ENCODE results near the gene KBTBD4. TPM values are rescaled to one million over a fixed set of nuclear protein-coding genes. Genes with fewer than 3 reads are reported as not detected.

KBTBD4 gene
- total RNA-seq (2022; extraction: Qiagen RNA extraction; ENCODE audit: low read depth) = 16.6 to 19.1 TPM (median 18.0 TPM) in 5 replicates

DNA sequence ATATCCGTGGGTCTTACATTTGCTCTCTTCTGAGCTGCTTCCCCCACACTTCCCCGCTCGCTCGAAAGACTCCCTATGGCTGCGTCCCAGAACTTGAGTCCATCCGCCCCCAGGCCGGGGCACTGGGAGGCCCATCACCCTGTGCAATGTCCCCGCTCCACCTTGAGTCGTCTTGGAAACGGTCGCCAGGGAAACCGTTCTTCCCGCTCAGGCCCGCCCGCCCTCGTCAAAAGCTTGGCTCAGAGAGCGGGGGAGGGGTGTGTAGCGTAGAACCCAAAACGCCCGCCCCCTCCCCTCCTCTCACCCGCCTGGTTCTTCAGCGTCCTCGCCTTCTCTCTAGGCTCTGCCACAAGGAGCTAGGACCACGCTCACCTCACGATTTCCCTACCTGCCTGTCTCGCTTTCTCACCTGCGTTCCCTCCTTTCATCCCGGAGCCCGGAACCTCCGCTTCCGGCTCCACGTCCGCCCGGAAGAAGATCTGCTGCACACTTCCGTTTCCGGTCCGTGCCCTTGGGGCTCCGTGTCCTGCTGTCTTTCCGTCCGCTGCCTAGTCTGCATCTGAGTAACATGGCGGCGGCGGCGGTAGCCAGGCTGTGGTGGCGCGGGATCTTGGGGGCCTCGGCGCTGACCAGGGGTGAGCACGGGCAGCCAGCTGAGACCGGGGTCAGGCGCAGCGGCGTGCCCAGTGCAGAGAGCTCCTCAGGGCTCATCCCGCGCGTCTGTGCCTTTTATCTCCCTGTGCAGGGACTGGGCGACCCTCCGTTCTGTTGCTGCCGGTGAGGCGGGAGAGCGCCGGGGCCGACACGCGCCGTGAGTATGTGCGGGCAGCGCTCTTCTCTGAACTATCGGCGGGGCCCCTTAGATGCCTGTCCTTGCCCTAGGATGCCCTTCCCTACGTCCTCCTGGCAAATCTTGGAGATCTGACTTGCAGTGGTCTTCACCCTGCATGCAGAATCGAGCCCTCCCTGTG lies at the start of gene KBTBD4, which contains the start of gene NDUFS3:
TSS of gene KBTBD4 (minus strand) at position 447 of the 971 bp plus-strand sequence. CDS start at position 428, 19 bp downstream.
TSS of gene NDUFS3 (plus strand) at position 551 of the 971 bp plus-strand sequence. CDS start at position 569, 18 bp downstream.

GRCh38 chr11:47593934-47594855 lies 15.4 kb upstream of the KBTBD4 start, which contains the start of gene C1QTNF4:
Gene C1QTNF4, minus strand, starts transcription at chr11:47594411. Its CDS starts 3,601 bp downstream, at chr11:47590810.

DNA sequence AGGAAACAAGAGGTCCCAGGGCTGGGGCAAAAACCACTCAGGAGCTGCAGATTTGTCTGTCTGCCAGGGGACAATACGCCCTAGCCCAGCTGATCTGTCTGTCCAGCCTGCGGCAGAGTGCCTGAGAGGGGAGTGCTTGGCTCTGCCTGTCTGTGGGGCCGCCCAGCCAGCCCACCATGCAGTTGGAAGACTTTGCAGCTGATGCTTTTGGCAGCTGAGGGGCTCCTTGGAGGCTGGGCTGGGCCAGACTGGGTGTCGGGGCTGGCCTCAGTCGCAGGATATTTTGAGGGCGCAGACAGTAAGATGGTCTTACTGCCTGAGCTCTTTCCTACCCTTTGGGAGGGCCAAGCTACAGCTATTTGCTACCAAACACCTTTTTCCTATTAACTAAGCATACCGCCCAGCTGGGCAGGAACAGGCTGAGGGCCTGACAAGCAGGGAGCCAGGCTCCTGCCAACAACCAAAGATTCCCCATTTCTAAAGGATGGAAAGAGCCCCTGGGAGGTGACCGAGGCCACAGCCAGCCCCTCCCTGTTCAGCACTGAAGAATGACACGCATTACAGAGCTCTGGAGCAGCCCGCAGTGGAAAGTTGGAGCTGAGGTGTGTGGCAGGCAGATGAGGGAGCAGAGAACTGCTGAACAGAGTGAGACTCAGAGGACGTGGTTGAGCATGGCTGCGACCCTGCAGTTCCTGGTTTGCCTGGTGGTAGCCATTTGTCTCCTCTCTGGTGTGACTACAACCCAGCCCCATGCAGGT lies 7.5 kb upstream of the KBTBD4 start, which contains the start of gene FAM180B:
TSS of gene FAM180B (plus strand) at position 581 of the 758 bp plus-strand sequence. CDS start at position 672, 91 bp downstream.

DNA sequence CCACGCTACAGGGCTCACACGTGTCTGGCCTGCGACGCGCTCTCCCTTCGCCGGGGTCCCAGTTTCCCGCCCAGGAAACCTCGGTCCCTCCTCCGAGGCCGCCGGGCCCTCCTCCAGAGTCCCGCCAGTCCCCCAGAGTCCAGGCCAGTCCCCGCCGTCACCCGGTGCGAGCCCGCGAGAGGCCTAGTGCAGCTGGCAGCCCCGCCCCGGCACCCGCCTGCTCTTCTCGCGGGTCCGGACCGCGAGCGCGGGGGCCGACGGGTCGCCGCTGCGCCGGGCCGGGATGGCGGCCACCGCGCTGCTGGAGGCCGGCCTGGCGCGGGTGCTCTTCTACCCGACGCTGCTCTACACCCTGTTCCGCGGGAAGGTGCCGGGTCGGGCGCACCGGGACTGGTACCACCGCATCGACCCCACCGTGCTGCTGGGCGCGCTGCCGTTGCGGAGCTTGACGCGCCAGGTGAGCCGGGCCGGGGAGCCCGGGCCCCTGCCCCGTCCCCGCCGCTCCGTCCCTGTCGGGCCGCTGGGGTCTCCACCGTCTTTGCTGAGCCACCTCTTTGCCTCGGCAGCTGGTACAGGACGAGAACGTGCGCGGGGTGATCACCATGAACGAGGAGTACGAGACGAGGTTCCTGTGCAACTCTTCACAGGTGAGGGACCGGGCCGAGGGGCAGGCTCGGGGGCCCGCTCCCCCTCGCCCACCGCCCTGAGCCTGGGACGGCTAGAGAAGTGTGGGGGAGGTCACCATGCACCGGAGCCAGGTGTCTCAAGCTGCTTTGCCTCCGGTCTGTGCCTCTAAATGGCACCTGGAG lies 13.2 kb downstream of the KBTBD4 start, which contains the start of gene PTPMT1:
TSS of gene PTPMT1 (plus strand) at position 260 of the 809 bp plus-strand sequence. CDS start at position 284, 24 bp downstream.

GRCh38 chr11:47552566-47553405 lies 26.0 kb downstream of the KBTBD4 start, which contains the start of gene CELF1:
Gene CELF1, minus strand, starts transcription at chr11:47553132. Its CDS starts 53,609 bp downstream, at chr11:47499523.

Other genes starting within 250 kb of the KBTBD4 start
- 0.06 to 0.13 TPM (median 0.08 TPM) in 5 replicates for gene MYBPC3, start 226.3 kb downstream of the KBTBD4 start, total RNA-seq (2022; extraction: Qiagen RNA extraction; ENCODE audit: low read depth)
- 0.09 TPM in 1 of 5 replicates, not detected in the others for gene SPI1, start 200.4 kb downstream of the KBTBD4 start, total RNA-seq (2022; extraction: Qiagen RNA extraction; ENCODE audit: low read depth)
- gene SLC39A13, start 170.4 kb downstream of the KBTBD4 start, total RNA-seq (2022; extraction: Qiagen RNA extraction; ENCODE audit: low read depth) = 38.8 to 55.3 TPM (median 43.5 TPM) in 5 replicates
- 184 to 261 TPM (median 197 TPM) in 5 replicates for gene PSMC3, start 152.5 kb downstream of the KBTBD4 start, total RNA-seq (2022; extraction: Qiagen RNA extraction; ENCODE audit: low read depth)
- 0.07 TPM in 1 of 5 replicates, not detected in the others for gene RAPSN, start 129.8 kb downstream of the KBTBD4 start, total RNA-seq (2022; extraction: Qiagen RNA extraction; ENCODE audit: low read depth)
- 40.4 to 54.4 TPM (median 48.2 TPM) in 5 replicates for gene CELF1, start 25.8 kb downstream of the KBTBD4 start, total RNA-seq (2022; extraction: Qiagen RNA extraction; ENCODE audit: low read depth)
- 57.9 to 80.3 TPM (median 79.2 TPM) in 5 replicates for gene PTPMT1, start 13.4 kb downstream of the KBTBD4 start, total RNA-seq (2022; extraction: Qiagen RNA extraction; ENCODE audit: low read depth)
- 104 to 151 TPM (median 132 TPM) in 5 replicates for gene NDUFS3, start 104 bp upstream of the KBTBD4 start, total RNA-seq (2022; extraction: Qiagen RNA extraction; ENCODE audit: low read depth)
- 0.07 TPM in 1 of 5 replicates, not detected in the others for gene FAM180B, start 7.7 kb upstream of the KBTBD4 start, total RNA-seq (2022; extraction: Qiagen RNA extraction; ENCODE audit: low read depth)
- gene C1QTNF4, start 15.4 kb upstream of the KBTBD4 start, total RNA-seq (2022; extraction: Qiagen RNA extraction; ENCODE audit: low read depth) = 0.13 to 0.22 TPM in 2 of 5 replicates, not detected in the others
- 117 to 197 TPM (median 126 TPM) in 5 replicates for gene MTCH2, start 63.6 kb upstream of the KBTBD4 start, total RNA-seq (2022; extraction: Qiagen RNA extraction; ENCODE audit: low read depth)
- 0.78 to 1.5 TPM (median 1.1 TPM) in 5 replicates for gene AGBL2, start 136.4 kb upstream of the KBTBD4 start, total RNA-seq (2022; extraction: Qiagen RNA extraction; ENCODE audit: low read depth)
- gene FNBP4, start 188.4 kb upstream of the KBTBD4 start, total RNA-seq (2022; extraction: Qiagen RNA extraction; ENCODE audit: low read depth) = 46.0 to 67.8 TPM (median 57.4 TPM) in 5 replicates

All from A549 treated with RU486 at 1 μM for 4 hours (cell line).